Psoas muscle (tissue), 8 donors: ENCODE measurements around the gene PGBD5. TPM values are rescaled to one million over a fixed set of nuclear protein-coding genes. Genes with fewer than 3 reads are reported as not detected.

Experiments used
- ATAC-seq, 4 donors: fragments of 200-7000 bp; cut with Tn5 transposase; one replicate each; pipeline ENCODE4 v1.9.1; 2020; ENCODE audit warnings: moderate library complexity in 3 of 4, mild to moderate bottlenecking in 2 of 4
- DNase-seq, 2 donors: peaks; one replicate each; pipeline ENCODE4 v3.0.0-alpha.2; 2020
- H3K27ac ChIP-seq: fragments of 200-600 bp; one replicate; pipeline ENCODE4 v1.8.0; 2022
- H3K27me3 ChIP-seq, 3 donors: fragments of 200-600 bp in 1 of 3; one replicate each; pipeline versions ENCODE4 v1.6.1 to v1.8.0; 2013 to 2022; ENCODE audit warnings: low read length in 2 of 3, mild to moderate bottlenecking in 2 of 3, moderate library complexity in 1 of 3; ENCODE audit not compliant: insufficient read depth in 3 of 3
- H3K36me3 ChIP-seq, 2 donors: fragments of 200-600 bp in 1 of 2; one replicate each; pipeline versions ENCODE4 v1.6.1 to v1.8.0; 2013 to 2022; ENCODE audit warnings: low read depth in 1 of 2, mild to moderate bottlenecking in 1 of 2, moderate library complexity in 1 of 2; ENCODE audit not compliant: insufficient read depth in 1 of 2
- H3K4me1 ChIP-seq: fragments of 200-600 bp; one replicate; pipeline ENCODE4 v1.8.0; 2022
- H3K4me3 ChIP-seq: fragments of 200-600 bp; one replicate; pipeline ENCODE4 v1.8.0; 2022; ENCODE audit warnings: mild to moderate bottlenecking
- H3K9me3 ChIP-seq: fragments of 200-600 bp; one replicate; pipeline ENCODE4 v1.8.0; 2022
- CTCF ChIP-seq: fragments of 200-600 bp; IDR thresholded peaks from one replicate; pipeline ENCODE4 v1.8.0; 2022; ENCODE audit warnings: antibody characterized with exemption
- WGBS, 3 donors: extraction: QIAGEN DNeasy Blood & Tissue Kit; methylation state at CpG; one replicate each; pipeline versions ENCODE4 v1.1.6 to v1.1.7; 2013; 5-methylcytosine and 5-hydroxymethylcytosine counted together
- intact Hi-C, 2 donors: fragments of 100-400 bp; cut with DNase I; formaldehyde crosslinking; loops; one replicate each; pipeline versions ENCODE4 v1.11.0 to v1.14.2; 2022
- polyA plus RNA-seq, 3 donors: library from polyadenylated mRNA; stranded (reverse); fragments of 200-250 nt; gene quantifications; one replicate each; pipeline ENCODE4 v1.2.3, GENCODE V29; 2013
- total RNA-seq, 4 donors: library from RNA; stranded (reverse); fragmentation: NEBNext Ultra II Directional in 2 of 4; extraction: Animal tissue kit (Norgen Biotek cat#: 25700) in 2 of 4; gene quantifications; one replicate each; pipeline versions ENCODE4 v1.2.1 to v1.2.4, GENCODE V29; 2021 to 2023
- donor health status: healthy with polysubstance abuse.
- donor health status: DM: no; HTN: no; CAD: no; lungs with moderate emphysema.
- donor health status: Bipolar disorder and iron deficiency.
- donor health status: healthy.
- donor health status: DM: yes; HTN: yes; CAD: no.
- donor health status: DM: no; HTN: no; CAD: no.
- donor health status: DM: no; HTN: no; CAD: no.
- donor health status: DM: yes; HTN: yes; CAD: no.

Gene PGBD5
- total and polyA plus RNA-seq, 7 donors, result 2.1 to 9.8 (median 4.5) TPM

DNA sequence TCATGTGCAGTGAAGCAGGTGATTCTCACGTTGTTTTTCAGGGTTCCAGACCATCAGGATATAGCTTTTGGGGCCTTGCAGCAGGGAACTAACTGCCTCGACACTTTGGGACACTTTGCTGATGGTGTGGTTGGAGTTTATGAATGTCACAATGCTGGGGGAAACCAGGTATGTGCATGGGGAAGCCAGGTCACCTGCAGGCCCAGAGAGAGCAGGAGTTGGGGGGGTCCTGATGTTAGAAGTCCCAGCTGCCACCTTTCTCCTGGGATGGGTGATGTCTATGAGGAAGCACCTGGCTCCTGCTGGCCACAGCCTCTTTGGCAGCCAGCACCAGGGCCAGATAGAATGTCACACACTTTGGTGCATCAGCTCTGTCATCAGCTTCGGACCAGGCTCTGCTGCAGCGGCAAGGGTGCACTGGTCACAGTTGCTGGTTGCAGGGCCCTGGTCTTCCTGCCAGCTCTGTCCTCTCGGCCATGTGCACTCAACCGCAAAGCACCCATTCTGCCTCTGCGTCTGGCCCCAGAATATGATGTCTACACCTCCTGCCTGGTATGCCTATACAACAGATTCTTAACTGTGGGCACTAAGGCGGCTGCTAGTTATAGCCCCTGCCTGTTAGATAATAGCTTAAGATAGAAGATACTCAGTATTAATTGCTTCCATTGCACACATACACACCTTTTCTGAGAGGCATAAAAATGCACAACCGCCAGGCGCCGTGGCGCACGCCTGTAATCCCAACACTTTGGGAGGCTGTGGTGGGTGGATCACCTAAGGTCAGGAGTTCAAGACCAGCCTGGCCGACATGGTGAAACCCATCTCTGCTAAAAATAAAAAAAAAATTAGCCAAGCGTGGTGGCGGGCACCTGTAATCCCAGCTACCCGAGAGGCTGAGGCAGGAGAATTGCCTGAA lies 160.7 kb downstream of the PGBD5 start:
- Histone ChIP-seq H3K27me3 (no peaks in the 10 kb centered on the region), H3K4me1 (peaks cover 19% of the 10 kb centered on the region), H3K27ac (peak overlapping the region; percentile 18), H3K4me3 (no peak overlapping the region), H3K9me3 (no peaks in the 10 kb centered on the region), H3K36me3 (peaks cover 0 to 58% of the 10 kb centered on the region in 2 donors)
- 63 to 83% (median 70%) methylated on average over 17 of the region's 17 CpGs for WGBS, 3 donors
- intact Hi-C loops, result loop anchor here in 1 of 2 donors (5.0 kb wide), 1 partner anchor 198 kb away; the partner anchor contains the start of gene GALNT2
- TF ChIP-seq CTCF, result no peak
- DNase-seq (peak in 1 of 2 donors; percentile 31), ATAC-seq (peak; percentile 46 to 83 (median 66))

Other genes starting within 250 kb of the PGBD5 start
- 10 to 100 TPM; 17.5 to 30.5 (median 25.0) TPM for gene COG2, start 216.1 kb upstream of the PGBD5 start, total RNA-seq
- 10 to 100 TPM; 11.9 to 30.5 (median 15.3) TPM for gene COG2, start 216.1 kb upstream of the PGBD5 start, polyA plus RNA-seq